ENCODE data around the gene CDC42SE1. TPM values are rescaled to one million over a fixed set of nuclear protein-coding genes. Genes with fewer than 3 reads are reported as not detected.

Gene CDC42SE1
- total and polyA plus RNA-seq, 9 of the 15 experiments (the other 6 are each of a cell fraction or from before 2014, with no cell fraction given) = 78.1 to 189 (median 114) TPM

- FAIRE-seq = no peak
- DNase-seq (ENCODE audit: extremely low read depth in 1 of 4, low spot score in 3 of 4) = no peak
- Histone ChIP-seq H3K4me2 (ENCODE audit: insufficient read depth, low read length) (no peak overlapping the region), H3K9me1 (ENCODE audit: control insufficient read depth, insufficient read depth, low read length) (no peaks in the 10 kb centered on the region), H3K4me3 (no peak overlapping the region), H3K36me3 (ENCODE audit: control insufficient read depth, insufficient read depth, low read length) (peaks cover 38% of the 10 kb centered on the region), H2AFZ (ENCODE audit: low read depth, low read length) (no peak overlapping the region), H4K20me1 (replicated peaks; ENCODE audit: control insufficient read depth, insufficient read depth, low read length) (no peaks in the 10 kb centered on the region), H3K4me1 (replicated peaks in 1 of 2; ENCODE audit: control insufficient read depth in 2 of 2, insufficient read depth in 2 of 2, low read length in 2 of 2) (peaks cover 16 to 31% of the 10 kb centered on the region in 2 experiments), H3K27ac (ENCODE audit: extremely low read depth, low read depth, low read length) (no peak overlapping the region), H3K9ac (ENCODE audit: insufficient read depth in 1 of 2, low read depth in 2 of 2, low read length in 2 of 2) (no peak overlapping the region; a peak in 1 of 4 replicates), H3K9me3 (replicated peaks; ENCODE audit: control insufficient read depth, insufficient read depth, low read depth, low read length) (no peaks in the 10 kb centered on the region), H3K79me2 (ENCODE audit: control insufficient read depth, insufficient read depth, low read length) (peaks cover 55% of the 10 kb centered on the region), H3K27me3 (ENCODE audit: control insufficient read depth in 2 of 2, insufficient read depth in 2 of 2, low read length in 2 of 2) (no peaks in the 10 kb centered on the region)
- ChIA-PET CTCF (ENCODE audit: low intra/inter-chr PET ratio) (no interaction called here), POLR2A (interaction anchor here (0.6 to 1.8 kb wide), 6 partner anchors 8 to 1392 kb away, joined by 3 to 7 read pairs (median 4); no protein-coding TSS in a partner anchor)
- in situ Hi-C loops (cut with MboI) (no loop called here), intact Hi-C loops (cut with micrococcal nuclease) (no loop called here)
- no peak for ATAC-seq
- no TSS peak for BruUV-seq (replicated peaks)
- TF ChIP-seq STAG1 (CRISPR knock-in tag; IDR thresholded peaks at IDR 0.05; ENCODE audit: borderline replicate concordance) (no peak), ARID3B (CRISPR knock-in tag; IDR thresholded peaks at IDR 0.05; ENCODE audit: borderline replicate concordance) (no peak), PRDM10 (IDR thresholded peaks at IDR 0.05; ENCODE audit: partially characterized antibody) (no peak), CHD2 (IDR thresholded peaks at IDR 0.05; ENCODE audit: low read depth, low read length) (no peak), PCBP2 (IDR thresholded peaks at IDR 0.05; ENCODE audit: low read depth, low read length, poor library complexity, severe bottlenecking) (no peak), ZKSCAN8 (CRISPR knock-in tag; IDR thresholded peaks at IDR 0.05) (no peak), DLX4 (CRISPR knock-in tag; IDR thresholded peaks at IDR 0.05) (no peak), ZNF609 (CRISPR knock-in tag; IDR thresholded peaks at IDR 0.05; ENCODE audit: borderline replicate concordance) (no peak)
Measured at GRCh38 chr1:151065089-151065645, 5.7 kb upstream of the CDC42SE1 start.

Measured in K562 (cell line).